Neural crest cell (in vitro differentiated cells): ENCODE results near the gene DCANP1. TPM values are rescaled to one million over a fixed set of nuclear protein-coding genes. Genes with fewer than 3 reads are reported as not detected.

ENCODE experiments used
- DNase-seq: peaks from one replicate; pipeline ENCODE4 v3.0.0; 2021; ENCODE audit warnings: low read depth, mixed read lengths, low spot score
- H3K27ac Mint-ChIP-seq: one replicate; pipeline ENCODE4 v1.8.0; 2021; ENCODE audit warnings: mild to moderate bottlenecking, mixed read lengths; ENCODE audit not compliant: unreplicated experiment
- H3K27me3 Mint-ChIP-seq: 2 replicates; pipeline ENCODE4 v1.8.0; 2021; ENCODE audit warnings: low read depth, mild to moderate bottlenecking, mixed read lengths
- H3K36me3 Mint-ChIP-seq: 2 replicates; pipeline ENCODE4 v1.8.0; 2021; ENCODE audit warnings: low read depth, mild to moderate bottlenecking, mixed read lengths
- H3K4me1 Mint-ChIP-seq: 2 replicates; pipeline ENCODE4 v1.8.0; 2021; ENCODE audit warnings: mixed read lengths
- H3K4me3 Mint-ChIP-seq: one replicate; pipeline ENCODE4 v1.8.0; 2021; ENCODE audit warnings: mild to moderate bottlenecking, mixed read lengths
- H3K9me3 Mint-ChIP-seq: 2 replicates; pipeline ENCODE4 v1.8.0; 2021; ENCODE audit warnings: mixed read lengths
- CTCF ChIP-seq: fragments of 200-600 bp; sonication (generic); conservative IDR thresholded peaks from 2 replicates; pipeline ENCODE4 v1.5.0; 2021; ENCODE audit warnings: antibody characterized with exemption, mild to moderate bottlenecking
- total RNA-seq: library from RNA; stranded (reverse); gene quantifications from 2 replicates; pipeline ENCODE4 v1.2.1, GENCODE V29; 2021

Gene DCANP1
- total RNA-seq, 1 donor from 2014 or later = not detected

DNA sequence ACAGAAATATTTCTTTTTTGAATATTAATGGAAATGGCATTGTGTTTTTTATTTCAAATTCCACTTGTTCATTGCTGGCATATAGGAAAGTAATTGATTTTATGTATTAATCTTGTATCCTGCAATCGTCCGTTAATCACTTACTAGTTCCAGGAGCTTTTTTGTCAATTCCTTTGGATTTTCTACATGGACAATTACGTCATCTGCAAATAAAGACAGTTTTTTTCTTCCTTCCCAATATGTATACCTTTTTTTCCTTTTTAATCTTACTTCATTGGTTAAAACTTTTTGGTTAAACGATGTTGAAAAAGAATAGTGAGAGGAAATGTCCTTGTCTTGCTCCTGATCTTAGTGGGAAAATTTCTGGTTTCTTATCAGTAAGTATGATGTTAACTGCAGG is 6.5 kb upstream of the DCANP1 start:
- no peak for TF ChIP-seq CTCF
- Mint-ChIP-seq H3K36me3 (no peaks in the 10 kb centered on the region), H3K4me1 (peaks cover 11% of the 10 kb centered on the region), H3K9me3 (no peaks in the 10 kb centered on the region), H3K4me3 (no peak overlapping the region), H3K27me3 (peaks cover 43% of the 10 kb centered on the region), H3K27ac (no peak overlapping the region)
- DNase-seq = no peak

DNA sequence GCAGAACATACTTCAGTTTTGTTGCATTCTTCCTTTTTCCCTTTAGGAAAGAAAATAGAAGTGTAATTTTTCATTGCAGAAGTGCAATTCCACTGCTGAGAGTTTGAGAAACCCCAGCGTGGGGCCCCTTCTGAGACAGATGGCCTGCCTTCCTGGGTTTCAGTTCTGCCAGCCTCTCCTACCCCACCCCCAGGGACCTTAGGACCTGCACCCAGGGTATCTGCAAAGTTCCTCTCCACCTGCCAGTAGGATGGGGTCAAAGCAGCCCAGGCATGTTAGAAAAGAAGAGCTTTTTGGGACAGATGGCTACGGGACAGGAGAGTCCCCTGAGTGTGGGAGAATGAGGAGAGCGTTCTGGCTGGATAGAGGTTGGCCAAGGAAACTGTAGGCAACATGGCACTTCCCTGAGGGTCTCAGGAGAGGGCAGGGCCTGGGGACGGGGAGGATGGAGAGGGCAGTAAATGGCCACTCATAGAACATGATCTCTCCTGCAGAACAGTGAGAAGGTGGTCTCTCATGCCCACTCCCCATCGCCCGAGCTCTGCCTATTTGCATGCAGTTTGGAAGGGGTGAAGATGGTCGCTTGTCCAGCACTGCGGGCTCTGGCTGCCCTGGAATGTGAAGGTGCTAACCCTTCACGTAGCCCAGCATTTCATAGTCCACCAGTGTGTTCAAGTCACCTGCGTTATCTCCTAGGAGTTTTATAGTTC is 5.3 kb upstream of the DCANP1 start, which contains the start of gene TIFAB:
Gene TIFAB, minus strand, starts transcription at position 31 of the 710 bp plus-strand sequence. CDS start 2,412 bp downstream, outside the sequence.
- no peak within 1 kb of the TSS for H3K27ac Mint-ChIP-seq
- peaks cover 35% of the 10 kb centered on the region for H3K27me3 Mint-ChIP-seq
- H3K36me3 Mint-ChIP-seq = no peaks in the 10 kb centered on the region

DNA sequence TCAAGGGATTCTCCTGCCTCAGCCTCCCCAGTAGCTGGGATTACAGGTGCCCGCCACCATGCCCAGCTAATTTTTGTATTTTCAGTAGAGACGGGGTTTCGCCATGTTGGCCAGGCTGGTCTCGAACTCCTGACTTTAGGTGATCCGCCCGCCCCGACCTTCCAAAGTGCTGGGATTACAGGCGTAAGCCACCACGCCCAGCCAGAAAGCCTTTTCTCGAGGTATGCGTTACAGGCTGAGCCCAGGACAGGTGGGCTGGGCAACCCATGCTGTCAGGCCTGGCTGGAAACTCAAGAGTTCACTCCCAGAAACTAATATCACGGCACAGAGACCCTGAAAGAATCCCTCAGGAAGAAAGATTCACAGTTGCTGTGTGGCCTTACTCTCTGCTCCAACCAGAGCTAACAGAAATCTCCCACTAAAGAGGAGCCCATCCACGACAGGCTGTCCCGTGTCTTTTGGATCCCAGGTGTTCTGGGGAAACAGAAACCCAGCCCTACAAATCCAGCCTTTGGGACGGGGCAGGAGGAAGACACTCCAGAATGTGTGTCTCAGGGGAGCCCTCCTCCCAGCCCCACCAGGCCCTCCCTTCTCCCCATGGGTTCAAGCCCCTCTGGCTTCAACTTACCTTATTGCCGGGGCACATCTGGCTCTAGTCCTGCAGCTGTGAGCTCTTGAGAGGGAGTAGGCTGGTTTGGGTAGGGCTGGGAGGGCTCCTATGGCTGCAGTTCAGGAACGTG is 4.6 kb upstream of the DCANP1 start:
- DNase-seq = no peak
- Mint-ChIP-seq H3K9me3 (peaks cover 2% of the 10 kb centered on the region), H3K36me3 (no peaks in the 10 kb centered on the region), H3K27me3 (peaks cover 32% of the 10 kb centered on the region), H3K4me1 (peaks cover 11% of the 10 kb centered on the region), H3K4me3 (no peak overlapping the region), H3K27ac (no peak overlapping the region)
- TF ChIP-seq CTCF = no peak

More for the DNA sequence above, 5.3 kb upstream of the DCANP1 start, which contains the start of gene TIFAB:
- no peak for TF ChIP-seq CTCF
- no peak within 1 kb of the TSS for H3K4me3 Mint-ChIP-seq
- DNase-seq = no peak
- peaks cover 11% of the 10 kb centered on the region for H3K4me1 Mint-ChIP-seq
- H3K9me3 Mint-ChIP-seq = no peaks in the 10 kb centered on the region

DNA sequence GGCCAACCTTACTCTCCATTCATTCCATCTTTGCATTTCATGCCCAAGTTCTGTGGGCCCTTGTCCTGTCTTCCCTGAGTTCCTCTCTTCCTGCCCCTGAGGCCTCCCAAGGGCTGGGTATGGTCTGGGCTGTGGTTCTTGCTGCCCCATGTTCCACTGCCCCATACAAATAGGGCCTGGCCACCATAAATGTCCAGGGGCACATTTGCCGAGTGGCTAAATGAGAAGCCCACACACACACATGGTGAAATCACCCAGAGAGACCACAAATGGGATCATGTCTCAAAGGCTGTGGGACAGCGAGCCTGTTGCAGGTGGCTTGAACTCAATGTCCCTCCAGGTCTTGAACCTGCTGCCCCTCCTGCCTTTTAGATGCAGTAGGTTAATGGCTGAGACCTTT is 3.8 kb upstream of the DCANP1 start:
- Mint-ChIP-seq H3K4me3 (no peak overlapping the region), H3K4me1 (peaks cover 11% of the 10 kb centered on the region), H3K27me3 (peaks cover 27% of the 10 kb centered on the region), H3K9me3 (peaks cover 2% of the 10 kb centered on the region), H3K36me3 (no peaks in the 10 kb centered on the region), H3K27ac (no peak overlapping the region)
- no peak for DNase-seq
- TF ChIP-seq CTCF = no peak

DNA sequence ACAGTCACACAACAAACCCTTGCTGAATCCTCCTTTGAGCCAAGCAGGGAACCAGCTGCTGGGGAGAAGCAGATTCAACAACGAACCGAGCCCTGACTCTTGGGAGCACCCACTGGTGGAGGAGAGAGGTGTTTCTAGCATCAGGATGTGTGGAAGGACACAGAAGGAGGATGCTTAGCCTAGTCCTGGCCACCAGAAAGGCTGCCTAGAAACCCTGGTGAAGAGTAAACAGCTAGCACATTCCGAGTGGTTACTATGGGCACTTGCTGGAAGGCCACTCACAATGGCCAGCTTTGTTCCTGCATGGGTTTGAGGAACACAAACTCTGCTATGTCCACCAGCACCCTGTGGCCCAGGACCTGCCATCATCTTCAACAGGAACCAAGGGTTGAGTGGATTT is 3.2 kb upstream of the DCANP1 start:
- Mint-ChIP-seq H3K27me3 (peaks cover 22% of the 10 kb centered on the region), H3K4me1 (peaks cover 11% of the 10 kb centered on the region), H3K4me3 (no peak overlapping the region), H3K27ac (peak overlapping the region; percentile 67), H3K9me3 (peaks cover 2% of the 10 kb centered on the region), H3K36me3 (no peaks in the 10 kb centered on the region)
- no peak for TF ChIP-seq CTCF
- DNase-seq = no peak
